K562 (cell line): ENCODE results near the gene LMLN. TPM values are rescaled to one million over a fixed set of nuclear protein-coding genes. Genes with fewer than 3 reads are reported as not detected.

Experiments used
- BCOR ChIP-seq: fragments of 450-650 bp; IDR thresholded peaks from 2 replicates; pipeline ENCODE4 v1.6.1; 2016
- CTCFL ChIP-seq: IDR thresholded peaks from 2 replicates; pipeline ENCODE4 v1.6.1; 2011; ENCODE audit warnings: borderline replicate concordance, low read depth, mild to moderate bottlenecking, moderate library complexity, low read length; ENCODE audit not compliant: insufficient read depth, poor library complexity, severe bottlenecking
- E2F6 ChIP-seq, 2 experiments: IDR thresholded peaks; 2 replicates each; pipeline ENCODE4 v1.6.1; 2011; ENCODE audit warnings: borderline replicate concordance in 1 of 2, control low read depth in 1 of 2, low read depth in 1 of 2, low read length in 1 of 2, mild to moderate bottlenecking in 1 of 2, mixed read lengths in 1 of 2, moderate library complexity in 1 of 2; ENCODE audit not compliant: insufficient read depth in 1 of 2, insufficient read length in 1 of 2, poor library complexity in 1 of 2, severe bottlenecking in 1 of 2; ENCODE audit errors: extremely low read depth in 1 of 2
- HCFC1 ChIP-seq: IDR thresholded peaks from 2 replicates; pipeline ENCODE4 v1.6.1; 2012; ENCODE audit warnings: low read depth, low read length, improper control_type of control experiment
- KDM2B ChIP-seq: fragments of 250-450 bp; sonication (Bioruptor Pico); IDR thresholded peaks from 2 replicates; pipeline ENCODE4 v1.8.0; 2021; ENCODE audit warnings: mild to moderate bottlenecking, moderate library complexity
- KLF10 ChIP-seq: fragments of 250-450 bp; sonication (Bioruptor Pico); IDR thresholded peaks from 2 replicates; pipeline ENCODE4 v1.6.1; 2021; ENCODE audit warnings: matching md5 sums
- MED1 ChIP-seq: sonication (generic); formaldehyde crosslinking; IDR thresholded peaks from 2 replicates; pipeline ENCODE4 v1.8.1; 2023; ENCODE audit warnings: missing genetic modification reagents, borderline replicate concordance
- MYBL2 ChIP-seq, 2 experiments: fragments of 450-650 bp in 1 of 2; sonication (generic) in 1 of 2; formaldehyde crosslinking in 1 of 2; IDR thresholded peaks; 2 replicates each; pipeline versions ENCODE4 v1.6.1 to v1.8.1; 2017 to 2022; ENCODE audit warnings: borderline replicate concordance in 1 of 2, inconsistent platforms in 1 of 2, low read depth in 1 of 2, mild to moderate bottlenecking in 1 of 2, missing genetic modification reagents in 1 of 2, moderate library complexity in 1 of 2
- PRPF4 ChIP-seq: fragments of 200-400 bp; formaldehyde crosslinking; IDR thresholded peaks from one replicate; pipeline ENCODE4 v1.6.1; 2017; ENCODE audit warnings: low read length, low read depth, mild to moderate bottlenecking; ENCODE audit not compliant: insufficient read depth, poor library complexity, severe bottlenecking
- RCOR1 ChIP-seq, 2 experiments: IDR thresholded peaks; 2 replicates each; pipeline ENCODE4 v1.6.1; 2012; ENCODE audit warnings: low read depth in 2 of 2, low read length in 2 of 2, borderline replicate concordance in 1 of 2, improper control_type of control experiment in 1 of 2
- STAT5A ChIP-seq: IDR thresholded peaks from 2 replicates; pipeline ENCODE4 v1.6.1; 2012; ENCODE audit warnings: low read length, inconsistent platforms, borderline replicate concordance
- ZKSCAN1 ChIP-seq: fragments of 150-350 bp; IDR thresholded peaks from 2 replicates; pipeline ENCODE4 v1.6.1; 2016; ENCODE audit warnings: low read depth, low read length
- ZNF274 ChIP-seq: IDR thresholded peaks from 2 replicates; pipeline ENCODE4 v1.6.1; 2011; ENCODE audit warnings: low read depth, mild to moderate bottlenecking, low read length, moderate library complexity, borderline replicate concordance
- ZNF830 ChIP-seq: fragments of 250-450 bp; sonication (Bioruptor Pico); IDR thresholded peaks from 2 replicates; pipeline ENCODE4 v1.5.0; 2021; ENCODE audit warnings: mild to moderate bottlenecking
- ZSCAN32 ChIP-seq: fragments of 450-650 bp; formaldehyde crosslinking; IDR thresholded peaks from 2 replicates; pipeline ENCODE4 v1.4.0; 2020; ENCODE audit warnings: mild to moderate bottlenecking, moderate library complexity
- polyA plus RNA-seq, 8 experiments: library from polyadenylated mRNA; depleted of rRNA in 4 of 8; stranded (reverse) in 5 of 8; unstranded in 3 of 8; fragments of >200 nt; fragmentation: Nextera tagmentation in 2 of 8; fragmentation: Illumina TruSeq in 1 of 8; extraction: Ambion mirVana in 2 of 8; extraction: Trizol in 1 of 8; gene quantifications; 2 replicates each; pipeline versions ENCODE4 v1.2.1 to v1.2.3, GENCODE V29; 2011 to 2014; ENCODE audit warnings: inconsistent platforms in 1 of 8, missing spikeins in 1 of 8
- total RNA-seq, 7 experiments: library from RNA; depleted of rRNA in 6 of 7; stranded (reverse); fragments of >200 nt in 6 of 7; fragmentation: Illumina TruSeq in 2 of 7; extraction: Trizol in 2 of 7; gene quantifications; 2 replicates each; pipeline versions ENCODE4 v1.2.1 to v1.2.3, GENCODE V29; 2011 to 2021; ENCODE audit warnings: low replicate concordance in 1 of 7
- TF ChIP-seq, protein P1 (sequence below): conservative IDR thresholded peaks from 2 replicates; pipeline ENCODE4 v1.6.1; 2011; ENCODE audit warnings: low read depth, mild to moderate bottlenecking, low read length; ENCODE audit not compliant: control insufficient read depth
- TF ChIP-seq, protein P2 (sequence below): fragments of 250-450 bp; sonication (Bioruptor Pico); IDR thresholded peaks from 2 replicates; pipeline ENCODE4 v1.8.0; 2021; ENCODE audit warnings: borderline replicate concordance, mild to moderate bottlenecking, moderate library complexity; ENCODE audit not compliant: poor library complexity, severe bottlenecking
- TF ChIP-seq, protein P3 (sequence below): fragments of 450-650 bp; conservative IDR thresholded peaks from 2 replicates; pipeline ENCODE4 v1.6.1; 2016; ENCODE audit warnings: missing genetic modification characterization, low read depth, mild to moderate bottlenecking, control low read depth, missing compliant biosample characterization

Gene LMLN
- total and polyA plus RNA-seq, 9 of the 15 experiments (the other 6 are each of a cell fraction or from before 2014, with no cell fraction given): 2.2 to 15.9 (median 6.9) TPM

GRCh38 chr3:198080521-198081384 lies 120.7 kb downstream of the LMLN start (continued):
- TF ChIP-seq, protein P1, sequence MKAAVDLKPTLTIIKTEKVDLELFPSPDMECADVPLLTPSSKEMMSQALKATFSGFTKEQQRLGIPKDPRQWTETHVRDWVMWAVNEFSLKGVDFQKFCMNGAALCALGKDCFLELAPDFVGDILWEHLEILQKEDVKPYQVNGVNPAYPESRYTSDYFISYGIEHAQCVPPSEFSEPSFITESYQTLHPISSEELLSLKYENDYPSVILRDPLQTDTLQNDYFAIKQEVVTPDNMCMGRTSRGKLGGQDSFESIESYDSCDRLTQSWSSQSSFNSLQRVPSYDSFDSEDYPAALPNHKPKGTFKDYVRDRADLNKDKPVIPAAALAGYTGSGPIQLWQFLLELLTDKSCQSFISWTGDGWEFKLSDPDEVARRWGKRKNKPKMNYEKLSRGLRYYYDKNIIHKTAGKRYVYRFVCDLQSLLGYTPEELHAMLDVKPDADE: peak; percentile 19; the same call in 1 of the 2 replicates
- TF ChIP-seq ZNF830 (CRISPR knock-in tag): no peak
- peak; percentile 32; the same call in 1 of the 2 replicates for TF ChIP-seq HCFC1
- peak; percentile 100 for TF ChIP-seq KDM2B
- TF ChIP-seq, protein P2, sequence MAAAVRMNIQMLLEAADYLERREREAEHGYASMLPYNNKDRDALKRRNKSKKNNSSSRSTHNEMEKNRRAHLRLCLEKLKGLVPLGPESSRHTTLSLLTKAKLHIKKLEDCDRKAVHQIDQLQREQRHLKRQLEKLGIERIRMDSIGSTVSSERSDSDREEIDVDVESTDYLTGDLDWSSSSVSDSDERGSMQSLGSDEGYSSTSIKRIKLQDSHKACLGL (CRISPR knock-in tag): no peak
- TF ChIP-seq ZKSCAN1: peak; percentile 33; the same call in 1 of the 2 replicates
- TF ChIP-seq E2F6 (IDR thresholded peaks at IDR 0.05; ENCODE audit: borderline replicate concordance in 1 of 2, extremely low read depth in 1 of 2, insufficient read depth in 1 of 2, insufficient read length in 1 of 2, low read depth in 1 of 2, low read length in 1 of 2, poor library complexity in 1 of 2, severe bottlenecking in 1 of 2): peak; percentile 57 to 84
- TF ChIP-seq STAT5A: no peak
- peak; percentile 11; the same call in 1 of the 2 replicates for TF ChIP-seq ZSCAN32 (CRISPR knock-in tag)
- TF ChIP-seq ZNF274: no peak
- peak in 1 of 2 experiments; percentile 53; a peak in 1 of 4 replicates for TF ChIP-seq RCOR1 (IDR thresholded peaks at IDR 0.05; ENCODE audit: borderline replicate concordance in 1 of 2, low read depth in 2 of 2, low read length in 2 of 2)
- peak; percentile 95 for TF ChIP-seq CTCFL
- peak; percentile 88 for TF ChIP-seq BCOR
- TF ChIP-seq, protein P3, sequence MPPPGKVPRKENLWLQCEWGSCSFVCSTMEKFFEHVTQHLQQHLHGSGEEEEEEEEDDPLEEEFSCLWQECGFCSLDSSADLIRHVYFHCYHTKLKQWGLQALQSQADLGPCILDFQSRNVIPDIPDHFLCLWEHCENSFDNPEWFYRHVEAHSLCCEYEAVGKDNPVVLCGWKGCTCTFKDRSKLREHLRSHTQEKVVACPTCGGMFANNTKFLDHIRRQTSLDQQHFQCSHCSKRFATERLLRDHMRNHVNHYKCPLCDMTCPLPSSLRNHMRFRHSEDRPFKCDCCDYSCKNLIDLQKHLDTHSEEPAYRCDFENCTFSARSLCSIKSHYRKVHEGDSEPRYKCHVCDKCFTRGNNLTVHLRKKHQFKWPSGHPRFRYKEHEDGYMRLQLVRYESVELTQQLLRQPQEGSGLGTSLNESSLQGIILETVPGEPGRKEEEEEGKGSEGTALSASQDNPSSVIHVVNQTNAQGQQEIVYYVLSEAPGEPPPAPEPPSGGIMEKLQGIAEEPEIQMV (tag): no peak
- TF ChIP-seq MED1 (CRISPR knock-in tag): no peak
- peak; percentile 54 for TF ChIP-seq PRPF4
- peak; percentile 68 for TF ChIP-seq MYBL2 (IDR thresholded peaks at IDR 0.05; ENCODE audit: low read depth)
- TF ChIP-seq MYBL2 (CRISPR knock-in tag; IDR thresholded peaks at IDR 0.05; ENCODE audit: borderline replicate concordance): no peak
- TF ChIP-seq KLF10 (CRISPR knock-in tag): no peak
